H1 (cell line): ENCODE measurements around the gene TMEM120A. TPM values are rescaled to one million over a fixed set of nuclear protein-coding genes. Genes with fewer than 3 reads are reported as not detected.

ENCODE experiments used
- CTCF ChIA-PET: fragments of 300-600 bp; sonication (Branson Sonifier 250); formaldehyde crosslinking; loops from one replicate; lab custom pipeline; 2021; ENCODE audit not compliant: partially characterized antibody; lab: Charles Lee
- POLR2A ChIA-PET: fragments of 300-600 bp; sonication (Branson Sonifier 250); formaldehyde crosslinking; loops from one replicate; lab custom pipeline; 2021; ENCODE audit warnings: inconsistent platforms; ENCODE audit not compliant: partially characterized antibody; lab: Charles Lee
- DNase-seq, 2 experiments: peaks; one replicate each; pipeline versions ENCODE4 v3.0.0 to v3.0.0-alpha.2; 2010 to 2022; ENCODE audit warnings: low spot score in 2 of 2, low read depth in 1 of 2, mixed read lengths in 1 of 2
- FAIRE-seq: peaks from 2 replicates; lab custom pipeline; 2011; peaks lifted over from hg19 to GRCh38; lab: Jason Lieb, UNC
- H2AFZ ChIP-seq: 2 replicates; pipeline ENCODE4 v1.8.1; 2012; ENCODE audit warnings: low read length, inconsistent platforms
- H2AK5ac ChIP-seq: 2 replicates; pipeline ENCODE4 v1.6.1; 2013; ENCODE audit warnings: low read depth, low read length
- H2BK120ac ChIP-seq: replicated peaks from 2 replicates; pipeline ENCODE3; 2013; ENCODE audit warnings: low read depth, low read length, inconsistent platforms
- H2BK12ac ChIP-seq: 2 replicates; pipeline ENCODE4 v1.6.1; 2013; ENCODE audit warnings: low read depth, low read length
- H2BK15ac ChIP-seq: 2 replicates; pipeline ENCODE4 v1.6.1; 2013; ENCODE audit warnings: low read length
- H2BK20ac ChIP-seq: 2 replicates; pipeline ENCODE4 v1.6.1; 2013; ENCODE audit warnings: low read length
- H2BK5ac ChIP-seq: 2 replicates; pipeline ENCODE4 v1.6.1; 2013; ENCODE audit warnings: low read depth, low read length
- H3K14ac ChIP-seq: 2 replicates; pipeline ENCODE4 v1.6.1; 2013; ENCODE audit warnings: inconsistent platforms; ENCODE audit not compliant: insufficient read length
- H3K18ac ChIP-seq: 2 replicates; pipeline ENCODE4 v1.6.1; 2013; ENCODE audit warnings: low read length; ENCODE audit errors: extremely low read depth
- H3K23ac ChIP-seq: 2 replicates; pipeline ENCODE4 v1.6.1; 2013; ENCODE audit warnings: inconsistent platforms; ENCODE audit not compliant: insufficient read length
- H3K23me2 ChIP-seq: 2 replicates; pipeline ENCODE4 v1.6.1; 2013; ENCODE audit warnings: low read depth, low read length
- H3K27ac ChIP-seq: 2 replicates; pipeline ENCODE4 v1.6.1; 2011; ENCODE audit warnings: low read depth, low read length, inconsistent platforms
- H3K27me3 ChIP-seq, 4 experiments: replicated peaks in 1 of 4; 1 replicate in 1 of 4; 2 replicates in 3 of 4; pipeline versions ENCODE4 v1.6.1 to v1.8.1; 2011 to 2013; ENCODE audit warnings: low read length in 3 of 4, mild to moderate bottlenecking in 3 of 4, inconsistent platforms in 2 of 4, mixed read lengths in 2 of 4, moderate library complexity in 1 of 4; ENCODE audit not compliant: control insufficient read depth in 3 of 4, insufficient read depth in 3 of 4; ENCODE audit errors: extremely low read depth in 1 of 4
- H3K36me3 ChIP-seq, 4 experiments: 2 replicates each; pipeline versions ENCODE4 v1.6.1 to v1.8.1; 2011 to 2013; ENCODE audit warnings: mild to moderate bottlenecking in 4 of 4, low read length in 3 of 4, moderate library complexity in 2 of 4, control low read depth in 1 of 4, inconsistent platforms in 1 of 4; ENCODE audit not compliant: insufficient read depth in 4 of 4, control insufficient read depth in 2 of 4
- H3K4ac ChIP-seq: replicated peaks from 2 replicates; pipeline ENCODE3; 2013; ENCODE audit warnings: low read length, low read depth, mixed read lengths, inconsistent platforms; ENCODE audit not compliant: insufficient read length
- H3K4me1 ChIP-seq, 4 experiments: replicated peaks in 1 of 4; 1 replicate in 1 of 4; 2 replicates in 3 of 4; pipeline versions ENCODE4 v1.6.1 to v1.8.1; 2011 to 2013; ENCODE audit warnings: low read length in 3 of 4, inconsistent platforms in 2 of 4, mixed read lengths in 1 of 4; ENCODE audit not compliant: insufficient read depth in 4 of 4, control insufficient read depth in 3 of 4
- H3K4me2 ChIP-seq, 2 experiments: 2 replicates each; pipeline versions ENCODE4 v1.6.1 to v1.8.1; 2011 to 2013; ENCODE audit warnings: low read depth in 2 of 2, low read length in 2 of 2, control low read depth in 1 of 2, inconsistent platforms in 1 of 2, mild to moderate bottlenecking in 1 of 2; ENCODE audit not compliant: insufficient read depth in 1 of 2
- H3K4me3 ChIP-seq, 4 experiments: fragments of 200-600, 300-600 bp in 1 of 4; sonication (generic), shearing (Covaris generic), sonication (Bioruptor Twin) in 1 of 4; 2 replicates each; pipeline versions ENCODE4 v1.5.1 to v1.8.1; 2011 to 2016; ENCODE audit warnings: low read length in 4 of 4, low read depth in 3 of 4, control low read depth in 2 of 4, inconsistent platforms in 2 of 4, mild to moderate bottlenecking in 2 of 4, mixed read lengths in 1 of 4, moderate library complexity in 1 of 4; ENCODE audit not compliant: insufficient read depth in 2 of 4; ENCODE audit errors: extremely low read depth in 1 of 4
- H3K56ac ChIP-seq: replicated peaks from 2 replicates; pipeline ENCODE3; 2013; ENCODE audit warnings: low read depth, mild to moderate bottlenecking, mixed read lengths, low read length, inconsistent platforms; ENCODE audit not compliant: insufficient read length
- H3K79me1 ChIP-seq: 2 replicates; pipeline ENCODE4 v1.6.1; 2013; ENCODE audit warnings: low read depth, low read length, control low read depth
- H3K79me2 ChIP-seq, 2 experiments: 2 replicates each; pipeline versions ENCODE4 v1.6.1 to v1.8.1; 2012 to 2013; ENCODE audit warnings: low read length in 2 of 2, mild to moderate bottlenecking in 2 of 2, inconsistent platforms in 1 of 2; ENCODE audit not compliant: insufficient read depth in 2 of 2, control insufficient read depth in 1 of 2
- H3K9ac ChIP-seq, 4 experiments: replicated peaks in 1 of 4; 1 replicate in 1 of 4; 2 replicates in 3 of 4; pipeline versions ENCODE4 v1.6.1 to v1.8.1; 2011 to 2013; ENCODE audit warnings: low read depth in 3 of 4, low read length in 3 of 4, control low read depth in 2 of 4, mild to moderate bottlenecking in 2 of 4, moderate library complexity in 2 of 4, inconsistent platforms in 1 of 4; ENCODE audit errors: extremely low read depth in 1 of 4
- H3K9me3 ChIP-seq, 2 experiments: 2 replicates each; pipeline versions ENCODE4 v1.6.1 to v1.8.1; 2012 to 2013; ENCODE audit warnings: mild to moderate bottlenecking in 2 of 2, moderate library complexity in 2 of 2, control low read depth in 1 of 2, inconsistent platforms in 1 of 2, low read depth in 1 of 2, low read length in 1 of 2, mixed read lengths in 1 of 2; ENCODE audit not compliant: insufficient read depth in 2 of 2
- H4K20me1 ChIP-seq, 2 experiments: replicated peaks in 1 of 2; 2 replicates each; pipeline versions ENCODE3 to v1.8.1; 2011 to 2013; ENCODE audit warnings: inconsistent platforms in 2 of 2, low read length in 2 of 2, mild to moderate bottlenecking in 1 of 2; ENCODE audit not compliant: insufficient read depth in 2 of 2, control insufficient read depth in 1 of 2
- H4K5ac ChIP-seq: 2 replicates; pipeline ENCODE4 v1.6.1; 2013; ENCODE audit warnings: low read length, low read depth, mixed read lengths, inconsistent platforms; ENCODE audit not compliant: insufficient read length
- H4K8ac ChIP-seq: 2 replicates; pipeline ENCODE4 v1.8.0; 2013; ENCODE audit warnings: mild to moderate bottlenecking, moderate library complexity, low read length, inconsistent platforms; ENCODE audit not compliant: insufficient read depth; ENCODE audit errors: extremely low read depth
- H4K91ac ChIP-seq: replicated peaks from 2 replicates; pipeline ENCODE3; 2013; ENCODE audit warnings: low read length, mixed read lengths, inconsistent platforms; ENCODE audit not compliant: insufficient read length
- ASH2L ChIP-seq: fragments of 200-600, 300-600 bp; sonication (generic); IDR thresholded peaks from one replicate; pipeline ENCODE4 v1.7.1; 2017; ENCODE audit warnings: low read length
- CBX5 ChIP-seq: fragments of 300-800, 300-1000 bp; sonication (generic); IDR thresholded peaks from 2 replicates; pipeline ENCODE4 v1.7.1; 2016; ENCODE audit warnings: antibody characterized with exemption, low read length, low read depth
- CHD2 ChIP-seq: IDR thresholded peaks from 2 replicates; pipeline ENCODE4 v1.6.1; 2012; ENCODE audit warnings: low read length, improper control_type of control experiment
- SUZ12 ChIP-seq: fragments of 200-600 bp; sonication (generic); IDR thresholded peaks from 2 replicates; pipeline ENCODE4 v1.6.1; 2012; ENCODE audit warnings: mild to moderate bottlenecking, inconsistent platforms, low read length, moderate library complexity, mixed read lengths
- TEAD4 ChIP-seq: IDR thresholded peaks from 2 replicates; pipeline ENCODE4 v1.6.1; 2012; ENCODE audit warnings: low read depth, low read length, inconsistent platforms, mixed read lengths
- WGBS, 2 experiments: shearing (Covaris generic) in 1 of 2; methylation state at CpG; one replicate each; pipeline versions ENCODE4 v1.1.6 to v1.1.7; 2013 to 2015; ENCODE audit warnings: low lambda C conversion rate in 2 of 2, mixed read lengths in 2 of 2, inconsistent platforms in 1 of 2, low coverage in 1 of 2, missing lambda C conversion rate in 1 of 2; ENCODE audit not compliant: insufficient replicate concordance in 2 of 2, insufficient coverage in 1 of 2, insufficient read length in 1 of 2; ENCODE audit errors: extremely low coverage in 1 of 2, missing lambda C conversion rate in 1 of 2; 5-methylcytosine and 5-hydroxymethylcytosine counted together
- polyA plus RNA-seq, 7 experiments: library from polyadenylated mRNA; depleted of rRNA in 3 of 7; stranded (reverse) in 5 of 7; unstranded in 2 of 7; fragments of >200 nt in 5 of 7; fragments of 200-250 nt in 2 of 7; gene quantifications; 1 replicate in 5 of 7; 2 replicates in 1 of 7; 4 replicates in 1 of 7; pipeline versions ENCODE4 v1.2.1 to v1.2.3, GENCODE V29; 2011 to 2013; ENCODE audit warnings: missing spikeins in 2 of 7, mixed read lengths in 2 of 7
- total RNA-seq: library from RNA; stranded (reverse); fragmentation: NEBNext Ultra II Directional; extraction: Animal tissue kit (Norgen Biotek cat#: 25700); gene quantifications from 2 replicates; pipeline ENCODE4 v1.2.1, GENCODE V29; 2021

Gene TMEM120A
- total and polyA plus RNA-seq, 2 of the 8 experiments (the other 6 are each of a cell fraction or from before 2014, with no cell fraction given) = 15.6 to 49.9 TPM

- no peaks in the 10 kb centered on the region; a peak in 3 of 8 replicates for H3K36me3 ChIP-seq
- no peak overlapping the region for H2BK5ac ChIP-seq
- H3K27me3 ChIP-seq = no peaks in the 10 kb centered on the region
- no peak overlapping the region for H3K9ac ChIP-seq
- no peak overlapping the region for H3K4ac ChIP-seq
- no peak overlapping the region for H3K14ac ChIP-seq
- H4K5ac ChIP-seq = no peak overlapping the region
- H3K18ac ChIP-seq = no peak overlapping the region
- H4K91ac ChIP-seq = no peak overlapping the region
- H3K79me2 ChIP-seq = no peaks in the 10 kb centered on the region
- ChIA-PET CTCF (interaction anchor here (1.4 to 3.7 kb wide), 7 partner anchors 10 to 261 kb away, joined by 3 to 36 read pairs (median 6); no protein-coding TSS in a partner anchor), POLR2A (interaction anchor here (0.6 to 1.4 kb wide), 7 partner anchors 11 to 144 kb away, joined by 3 to 6 read pairs (median 3); partner anchors contain the start of genes POR and RHBDD2)
- no peak overlapping the region for H3K23ac ChIP-seq
- DNase-seq (no peak), FAIRE-seq (no peak)
- no peak overlapping the region for H2AFZ ChIP-seq
- no peak overlapping the region for H3K27ac ChIP-seq
- 86% methylated on average over 7 of the region's 7 CpGs; no CpG with 5 or more reads in 1 of the 2 experiments for WGBS, 2 experiments
- no peak overlapping the region for H3K4me2 ChIP-seq
- H2BK12ac ChIP-seq = no peak overlapping the region
- no peak overlapping the region for H2BK15ac ChIP-seq
- H4K8ac ChIP-seq = no peak overlapping the region
- TF ChIP-seq CHD2 (no peak), SUZ12 (no peak), ASH2L (no peak), CBX5 (no peak), TEAD4 (no peak)
- TF ChIP-seq, all 59 proteins: peak for 0
- H3K9me3 ChIP-seq = no peaks in the 10 kb centered on the region
- no peak overlapping the region for H2BK120ac ChIP-seq
- no peak overlapping the region for H3K4me3 ChIP-seq
- no peak overlapping the region for H2AK5ac ChIP-seq
- no peak overlapping the region for H2BK20ac ChIP-seq
- H3K4me1 ChIP-seq = no peaks in the 10 kb centered on the region
- no peak overlapping the region for H3K56ac ChIP-seq
- no peaks in the 10 kb centered on the region for H4K20me1 ChIP-seq
- no peaks in the 10 kb centered on the region for H3K79me1 ChIP-seq
- H3K23me2 ChIP-seq = no peaks in the 10 kb centered on the region
Measured at GRCh38 chr7:76022026-76022780, 27.8 kb upstream of the TMEM120A start.
